H1 (cell line): ENCODE measurements around the gene LAD1. TPM values are rescaled to one million over a fixed set of nuclear protein-coding genes. Genes with fewer than 3 reads are reported as not detected.

Experiments used
- CTCF ChIA-PET: fragments of 300-600 bp; sonication (Branson Sonifier 250); formaldehyde crosslinking; loops from one replicate; lab custom pipeline; 2021; ENCODE audit not compliant: partially characterized antibody; lab: Charles Lee
- POLR2A ChIA-PET: fragments of 300-600 bp; sonication (Branson Sonifier 250); formaldehyde crosslinking; loops from one replicate; lab custom pipeline; 2021; ENCODE audit warnings: inconsistent platforms; ENCODE audit not compliant: partially characterized antibody; lab: Charles Lee
- DNase-seq, 2 experiments: peaks; one replicate each; pipeline versions ENCODE4 v3.0.0 to v3.0.0-alpha.2; 2010 to 2022; ENCODE audit warnings: low spot score in 2 of 2, low read depth in 1 of 2, mixed read lengths in 1 of 2
- FAIRE-seq: peaks from 2 replicates; lab custom pipeline; 2011; peaks lifted over from hg19 to GRCh38; lab: Jason Lieb, UNC
- H2AFZ ChIP-seq: 2 replicates; pipeline ENCODE4 v1.8.1; 2012; ENCODE audit warnings: low read length, inconsistent platforms
- H2AK5ac ChIP-seq: 2 replicates; pipeline ENCODE4 v1.6.1; 2013; ENCODE audit warnings: low read depth, low read length
- H2BK120ac ChIP-seq: replicated peaks from 2 replicates; pipeline ENCODE3; 2013; ENCODE audit warnings: low read depth, low read length, inconsistent platforms
- H2BK12ac ChIP-seq: 2 replicates; pipeline ENCODE4 v1.6.1; 2013; ENCODE audit warnings: low read depth, low read length
- H2BK15ac ChIP-seq: 2 replicates; pipeline ENCODE4 v1.6.1; 2013; ENCODE audit warnings: low read length
- H2BK20ac ChIP-seq: 2 replicates; pipeline ENCODE4 v1.6.1; 2013; ENCODE audit warnings: low read length
- H2BK5ac ChIP-seq: 2 replicates; pipeline ENCODE4 v1.6.1; 2013; ENCODE audit warnings: low read depth, low read length
- H3K14ac ChIP-seq: 2 replicates; pipeline ENCODE4 v1.6.1; 2013; ENCODE audit warnings: inconsistent platforms; ENCODE audit not compliant: insufficient read length
- H3K18ac ChIP-seq: 2 replicates; pipeline ENCODE4 v1.6.1; 2013; ENCODE audit warnings: low read length; ENCODE audit errors: extremely low read depth
- H3K23ac ChIP-seq: 2 replicates; pipeline ENCODE4 v1.6.1; 2013; ENCODE audit warnings: inconsistent platforms; ENCODE audit not compliant: insufficient read length
- H3K23me2 ChIP-seq: 2 replicates; pipeline ENCODE4 v1.6.1; 2013; ENCODE audit warnings: low read depth, low read length
- H3K27ac ChIP-seq: 2 replicates; pipeline ENCODE4 v1.6.1; 2011; ENCODE audit warnings: low read depth, low read length, inconsistent platforms
- H3K27me3 ChIP-seq, 4 experiments: replicated peaks in 1 of 4; 1 replicate in 1 of 4; 2 replicates in 3 of 4; pipeline versions ENCODE4 v1.6.1 to v1.8.1; 2011 to 2013; ENCODE audit warnings: low read length in 3 of 4, mild to moderate bottlenecking in 3 of 4, inconsistent platforms in 2 of 4, mixed read lengths in 2 of 4, moderate library complexity in 1 of 4; ENCODE audit not compliant: control insufficient read depth in 3 of 4, insufficient read depth in 3 of 4; ENCODE audit errors: extremely low read depth in 1 of 4
- H3K36me3 ChIP-seq, 4 experiments: 2 replicates each; pipeline versions ENCODE4 v1.6.1 to v1.8.1; 2011 to 2013; ENCODE audit warnings: mild to moderate bottlenecking in 4 of 4, low read length in 3 of 4, moderate library complexity in 2 of 4, control low read depth in 1 of 4, inconsistent platforms in 1 of 4; ENCODE audit not compliant: insufficient read depth in 4 of 4, control insufficient read depth in 2 of 4
- H3K4ac ChIP-seq: replicated peaks from 2 replicates; pipeline ENCODE3; 2013; ENCODE audit warnings: low read length, low read depth, mixed read lengths, inconsistent platforms; ENCODE audit not compliant: insufficient read length
- H3K4me1 ChIP-seq, 4 experiments: replicated peaks in 1 of 4; 1 replicate in 1 of 4; 2 replicates in 3 of 4; pipeline versions ENCODE4 v1.6.1 to v1.8.1; 2011 to 2013; ENCODE audit warnings: low read length in 3 of 4, inconsistent platforms in 2 of 4, mixed read lengths in 1 of 4; ENCODE audit not compliant: insufficient read depth in 4 of 4, control insufficient read depth in 3 of 4
- H3K4me2 ChIP-seq, 2 experiments: 2 replicates each; pipeline versions ENCODE4 v1.6.1 to v1.8.1; 2011 to 2013; ENCODE audit warnings: low read depth in 2 of 2, low read length in 2 of 2, control low read depth in 1 of 2, inconsistent platforms in 1 of 2, mild to moderate bottlenecking in 1 of 2; ENCODE audit not compliant: insufficient read depth in 1 of 2
- H3K4me3 ChIP-seq, 4 experiments: fragments of 200-600, 300-600 bp in 1 of 4; sonication (generic), shearing (Covaris generic), sonication (Bioruptor Twin) in 1 of 4; 2 replicates each; pipeline versions ENCODE4 v1.5.1 to v1.8.1; 2011 to 2016; ENCODE audit warnings: low read length in 4 of 4, low read depth in 3 of 4, control low read depth in 2 of 4, inconsistent platforms in 2 of 4, mild to moderate bottlenecking in 2 of 4, mixed read lengths in 1 of 4, moderate library complexity in 1 of 4; ENCODE audit not compliant: insufficient read depth in 2 of 4; ENCODE audit errors: extremely low read depth in 1 of 4
- H3K56ac ChIP-seq: replicated peaks from 2 replicates; pipeline ENCODE3; 2013; ENCODE audit warnings: low read depth, mild to moderate bottlenecking, mixed read lengths, low read length, inconsistent platforms; ENCODE audit not compliant: insufficient read length
- H3K79me1 ChIP-seq: 2 replicates; pipeline ENCODE4 v1.6.1; 2013; ENCODE audit warnings: low read depth, low read length, control low read depth
- H3K79me2 ChIP-seq, 2 experiments: 2 replicates each; pipeline versions ENCODE4 v1.6.1 to v1.8.1; 2012 to 2013; ENCODE audit warnings: low read length in 2 of 2, mild to moderate bottlenecking in 2 of 2, inconsistent platforms in 1 of 2; ENCODE audit not compliant: insufficient read depth in 2 of 2, control insufficient read depth in 1 of 2
- H3K9ac ChIP-seq, 4 experiments: replicated peaks in 1 of 4; 1 replicate in 1 of 4; 2 replicates in 3 of 4; pipeline versions ENCODE4 v1.6.1 to v1.8.1; 2011 to 2013; ENCODE audit warnings: low read depth in 3 of 4, low read length in 3 of 4, control low read depth in 2 of 4, mild to moderate bottlenecking in 2 of 4, moderate library complexity in 2 of 4, inconsistent platforms in 1 of 4; ENCODE audit errors: extremely low read depth in 1 of 4
- H3K9me3 ChIP-seq, 2 experiments: 2 replicates each; pipeline versions ENCODE4 v1.6.1 to v1.8.1; 2012 to 2013; ENCODE audit warnings: mild to moderate bottlenecking in 2 of 2, moderate library complexity in 2 of 2, control low read depth in 1 of 2, inconsistent platforms in 1 of 2, low read depth in 1 of 2, low read length in 1 of 2, mixed read lengths in 1 of 2; ENCODE audit not compliant: insufficient read depth in 2 of 2
- H4K20me1 ChIP-seq, 2 experiments: replicated peaks in 1 of 2; 2 replicates each; pipeline versions ENCODE3 to v1.8.1; 2011 to 2013; ENCODE audit warnings: inconsistent platforms in 2 of 2, low read length in 2 of 2, mild to moderate bottlenecking in 1 of 2; ENCODE audit not compliant: insufficient read depth in 2 of 2, control insufficient read depth in 1 of 2
- H4K5ac ChIP-seq: 2 replicates; pipeline ENCODE4 v1.6.1; 2013; ENCODE audit warnings: low read length, low read depth, mixed read lengths, inconsistent platforms; ENCODE audit not compliant: insufficient read length
- H4K8ac ChIP-seq: 2 replicates; pipeline ENCODE4 v1.8.0; 2013; ENCODE audit warnings: mild to moderate bottlenecking, moderate library complexity, low read length, inconsistent platforms; ENCODE audit not compliant: insufficient read depth; ENCODE audit errors: extremely low read depth
- H4K91ac ChIP-seq: replicated peaks from 2 replicates; pipeline ENCODE3; 2013; ENCODE audit warnings: low read length, mixed read lengths, inconsistent platforms; ENCODE audit not compliant: insufficient read length
- ASH2L ChIP-seq: fragments of 200-600, 300-600 bp; sonication (generic); IDR thresholded peaks from one replicate; pipeline ENCODE4 v1.7.1; 2017; ENCODE audit warnings: low read length
- BCL11A ChIP-seq, 2 experiments: IDR thresholded peaks; one replicate each; pipeline ENCODE4 v1.6.1; 2011; ENCODE audit warnings: low read depth in 2 of 2, low read length in 2 of 2, mild to moderate bottlenecking in 2 of 2
- CBX5 ChIP-seq: fragments of 300-800, 300-1000 bp; sonication (generic); IDR thresholded peaks from 2 replicates; pipeline ENCODE4 v1.7.1; 2016; ENCODE audit warnings: antibody characterized with exemption, low read length, low read depth
- CHD2 ChIP-seq: IDR thresholded peaks from 2 replicates; pipeline ENCODE4 v1.6.1; 2012; ENCODE audit warnings: low read length, improper control_type of control experiment
- SIX5 ChIP-seq: IDR thresholded peaks from 2 replicates; pipeline ENCODE4 v1.6.1; 2011; ENCODE audit warnings: mild to moderate bottlenecking, low read depth, low read length
- SRF ChIP-seq: IDR thresholded peaks from 2 replicates; pipeline ENCODE4 v1.6.1; 2011; ENCODE audit warnings: mild to moderate bottlenecking, low read depth, low read length, moderate library complexity
- TAF7 ChIP-seq: optimal IDR thresholded peaks from 2 replicates; pipeline ENCODE3; 2011; ENCODE audit warnings: low read depth, mild to moderate bottlenecking, inconsistent platforms, low read length, moderate library complexity, borderline replicate concordance
- TCF12 ChIP-seq: IDR thresholded peaks from 2 replicates; pipeline ENCODE4 v1.6.1; 2011; ENCODE audit warnings: low read depth, mild to moderate bottlenecking, low read length
- TEAD4 ChIP-seq: IDR thresholded peaks from 2 replicates; pipeline ENCODE4 v1.6.1; 2012; ENCODE audit warnings: low read depth, low read length, inconsistent platforms, mixed read lengths
- WGBS, 2 experiments: shearing (Covaris generic) in 1 of 2; methylation state at CpG; one replicate each; pipeline versions ENCODE4 v1.1.6 to v1.1.7; 2013 to 2015; ENCODE audit warnings: low lambda C conversion rate in 2 of 2, mixed read lengths in 2 of 2, inconsistent platforms in 1 of 2, low coverage in 1 of 2, missing lambda C conversion rate in 1 of 2; ENCODE audit not compliant: insufficient replicate concordance in 2 of 2, insufficient coverage in 1 of 2, insufficient read length in 1 of 2; ENCODE audit errors: extremely low coverage in 1 of 2, missing lambda C conversion rate in 1 of 2; 5-methylcytosine and 5-hydroxymethylcytosine counted together
- polyA plus RNA-seq, 7 experiments: library from polyadenylated mRNA; depleted of rRNA in 3 of 7; stranded (reverse) in 5 of 7; unstranded in 2 of 7; fragments of >200 nt in 5 of 7; fragments of 200-250 nt in 2 of 7; gene quantifications; 1 replicate in 5 of 7; 2 replicates in 1 of 7; 4 replicates in 1 of 7; pipeline versions ENCODE4 v1.2.1 to v1.2.3, GENCODE V29; 2011 to 2013; ENCODE audit warnings: missing spikeins in 2 of 7, mixed read lengths in 2 of 7
- total RNA-seq: library from RNA; stranded (reverse); fragmentation: NEBNext Ultra II Directional; extraction: Animal tissue kit (Norgen Biotek cat#: 25700); gene quantifications from 2 replicates; pipeline ENCODE4 v1.2.1, GENCODE V29; 2021

The LAD1 gene
- total and polyA plus RNA-seq, 2 of the 8 experiments (the other 6 are each of a cell fraction or from before 2014, with no cell fraction given): 9.3 to 32.8 TPM

- H3K36me3 ChIP-seq: no peaks in the 10 kb centered on the region
- peaks cover 0 to 10% (median 0%) of the 10 kb centered on the region in 4 experiments; a peak in 1 of 7 replicates for H3K4me1 ChIP-seq
- H3K27me3 ChIP-seq: 0 out of 7 replicates have a peak, but pooled peaks cover 0 to 2% (median 0%) of the 10 kb centered on the region in 4 experiments
- H2BK120ac ChIP-seq: no peak overlapping the region
- H2BK20ac ChIP-seq: no peak overlapping the region
- DNase-seq: no peak
- 78% methylated on average over 3 of the region's 3 CpGs; no CpG with 5 or more reads in 1 of the 2 experiments for WGBS, 2 experiments
- H2BK15ac ChIP-seq: no peak overlapping the region
- H3K79me2 ChIP-seq: no peaks in the 10 kb centered on the region
- H2AFZ ChIP-seq: no peak overlapping the region
- no peak overlapping the region; the same call in 1 of the 2 replicates for H2BK12ac ChIP-seq
- no peak overlapping the region for H3K56ac ChIP-seq
- no peak overlapping the region for H3K4me3 ChIP-seq
- no peak overlapping the region for H3K18ac ChIP-seq
- H2AK5ac ChIP-seq: no peak overlapping the region
- TF ChIP-seq TEAD4 (no peak), SRF (no peak), TAF7 (no peak), CBX5 (no peak), SIX5 (no peak), TCF12 (no peak), CHD2 (no peak), BCL11A (IDR thresholded peaks at IDR 0.05; ENCODE audit: low read depth in 2 of 2, low read length in 2 of 2) (no peak), ASH2L (no peak)
- TF ChIP-seq, all 59 proteins: peak for 0
- Histone ChIP-seq H3K23me2 (no peaks in the 10 kb centered on the region; the same call in 1 of the 2 replicates), H4K20me1 (no peaks in the 10 kb centered on the region), H4K8ac (peak overlapping the region; percentile 8; the same call in 1 of the 2 replicates), H4K5ac (no peak overlapping the region), H3K27ac (no peak overlapping the region), H3K4me2 (no peak overlapping the region), H3K23ac (no peak overlapping the region), H3K9ac (no peak overlapping the region), H2BK5ac (no peak overlapping the region), H3K14ac (no peak overlapping the region), H3K4ac (no peak overlapping the region), H4K91ac (no peak overlapping the region), H3K79me1 (no peaks in the 10 kb centered on the region), H3K9me3 (no peaks in the 10 kb centered on the region; a peak in 1 of 4 replicates)
- POLR2A ChIA-PET: interaction anchor here (1.7 to 2.6 kb wide), 2 partner anchors 11 to 15 kb away, joined by 4 to 8 read pairs; no protein-coding TSS in a partner anchor
- no peak for FAIRE-seq
- CTCF ChIA-PET: interaction anchor here (0.7 to 7.0 kb wide), 10 partner anchors 10 to 110 kb away, joined by 3 to 60 read pairs (median 4); no protein-coding TSS in a partner anchor
These were observed 22.9 kb upstream of the LAD1 start for GRCh38 chr1:201422026-201422425.
